OCI-LY1 (cell line): ENCODE data around the gene TBX4.

Experiments
- CTCF ChIP-seq: fragments of 200-600 bp; sonication (generic), shearing (Covaris generic); IDR thresholded peaks from 2 replicates; pipeline ENCODE4 v1.5.1; 2017; ENCODE audit warnings: mild to moderate bottlenecking, antibody characterized with exemption, low read length, moderate library complexity, mixed read lengths
- EZH2 ChIP-seq: fragments of 200-600 bp; sonication (generic), shearing (Covaris generic); IDR thresholded peaks from 2 replicates; pipeline ENCODE4 v1.8.0; 2017; ENCODE audit warnings: borderline replicate concordance, mixed run types, mild to moderate bottlenecking, antibody characterized with exemption, low read length, moderate library complexity, mixed read lengths

DNA sequence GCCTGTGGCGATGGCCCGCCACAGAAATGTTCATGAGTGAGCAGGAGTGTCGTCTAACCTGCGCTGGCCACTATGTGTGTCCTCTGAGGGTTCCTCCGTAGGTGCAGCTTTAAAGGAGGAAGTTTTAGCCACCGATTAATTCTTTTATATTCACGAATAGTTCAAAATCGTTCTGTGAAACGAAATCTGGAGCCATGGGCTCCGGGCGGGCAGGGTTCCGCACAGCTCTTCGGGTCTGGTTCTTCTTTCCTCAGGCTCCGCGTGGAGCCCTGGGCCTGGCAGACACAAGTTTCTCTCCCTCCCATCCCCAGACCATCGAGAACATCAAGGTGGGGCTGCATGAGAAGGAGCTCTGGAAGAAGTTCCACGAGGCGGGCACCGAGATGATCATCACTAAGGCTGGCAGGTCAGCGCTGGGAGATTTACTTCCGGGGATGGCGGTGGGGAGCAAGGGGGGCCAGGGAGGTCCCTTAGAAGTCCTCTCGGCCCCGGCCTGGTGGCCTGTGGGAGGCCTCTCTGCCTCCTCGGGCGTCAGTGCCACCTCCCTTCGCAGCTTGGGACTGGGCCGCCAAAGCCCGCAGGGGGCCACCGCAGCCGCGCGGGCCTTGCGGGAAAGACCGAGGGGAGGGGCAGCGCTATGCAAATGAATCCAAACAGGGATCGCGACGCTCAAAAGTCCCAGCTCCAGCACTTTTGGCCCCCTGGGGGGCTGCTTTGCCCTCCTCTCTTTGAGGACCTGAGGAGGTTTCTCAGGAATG lies 5.2 kb downstream of the TBX4 start:
- no peak for TF ChIP-seq CTCF
- TF ChIP-seq EZH2, result no peak
